ENCODE measurements around the gene DET1.
"Not testable (repeated sequence)": the region's sequence is repeated elsewhere in the genome, so short reads cannot be mapped to it uniquely, and the experiment has no call there.

DET1 gene

GRCh38 chr15:88546248-88547129, at the start of gene DET1:
Gene DET1 (minus strand): TSS chr15:88546681. CDS start chr15:88531705, 14,976 bp downstream.
- peak; percentile 94 to 95 for DNase-seq

GRCh38 chr15:88591384-88591783, 44.9 kb upstream of the DET1 start:
- DNase-seq: no peak

GRCh38 chr15:88590759-88591158, 44.3 kb upstream of the DET1 start:
- no peak for DNase-seq

GRCh38 chr15:88586401-88587162, 40.1 kb upstream of the DET1 start:
- DNase-seq: no peak

- DNase-seq: no peak
These were observed 34.1 kb upstream of the DET1 start for GRCh38 chr15:88580532-88580931.

- no peak for DNase-seq
These were observed 32.8 kb upstream of the DET1 start for GRCh38 chr15:88579322-88579721.

- no peak for DNase-seq
These were observed 28.2 kb upstream of the DET1 start for GRCh38 chr15:88574655-88575054.

- DNase-seq: no peak
These were observed 27.6 kb upstream of the DET1 start for GRCh38 chr15:88574077-88574476.

GRCh38 chr15:88571852-88572259, 25.4 kb upstream of the DET1 start:
- no peak for DNase-seq

GRCh38 chr15:88571153-88571851, 24.8 kb upstream of the DET1 start:
- no peak for DNase-seq

- DNase-seq: no peak
These were observed 22.1 kb upstream of the DET1 start for GRCh38 chr15:88568589-88568988.

GRCh38 chr15:88564741-88565140, 18.3 kb upstream of the DET1 start:
- DNase-seq: no peak

GRCh38 chr15:88563638-88564037, 17.2 kb upstream of the DET1 start:
- no peak for DNase-seq

- not testable (repeated sequence) for DNase-seq
These were observed 13.1 kb upstream of the DET1 start for GRCh38 chr15:88559565-88559964.

GRCh38 chr15:88558026-88558425, 11.5 kb upstream of the DET1 start:
- DNase-seq: not testable (repeated sequence)

GRCh38 chr15:88548009-88548408, 1.5 kb upstream of the DET1 start:
- not testable (repeated sequence) for DNase-seq

GRCh38 chr15:88545578-88546247, 768 bp downstream of the DET1 start:
- not testable (repeated sequence) for DNase-seq

GRCh38 chr15:88543065-88543776, 3.3 kb downstream of the DET1 start:
- no peak for DNase-seq

- no peak for DNase-seq
These were observed 4.1 kb downstream of the DET1 start for GRCh38 chr15:88542342-88542733.

GRCh38 chr15:88541709-88542341, 4.7 kb downstream of the DET1 start:
- no peak for DNase-seq

- not testable (repeated sequence) for DNase-seq
These were observed 5.4 kb downstream of the DET1 start for GRCh38 chr15:88541111-88541510.

GRCh38 chr15:88540350-88540749, 6.1 kb downstream of the DET1 start:
- DNase-seq: not testable (repeated sequence)
